HepG2 (cell line): ENCODE results near the gene PEMT. TPM values are rescaled to one million over a fixed set of nuclear protein-coding genes. Genes with fewer than 3 reads are reported as not detected.

Source experiments
- AGO2 ChIP-seq: fragments of 200-400 bp; formaldehyde crosslinking; optimal IDR thresholded peaks from 2 replicates; pipeline ENCODE3; 2017; ENCODE audit warnings: mild to moderate bottlenecking, low read depth, low read length, moderate library complexity
- BCLAF1 ChIP-seq: fragments of 450-650 bp; IDR thresholded peaks from 2 replicates; pipeline ENCODE4 v1.6.1; 2017; ENCODE audit warnings: mild to moderate bottlenecking
- BRCA1 ChIP-seq: sonication (generic); formaldehyde crosslinking; IDR thresholded peaks from 2 replicates; pipeline ENCODE4 v1.4.0; 2020; ENCODE audit warnings: missing genetic modification reagents
- CEBPZ ChIP-seq: IDR thresholded peaks from 2 replicates; pipeline ENCODE4 v1.6.1; 2012; ENCODE audit warnings: low read length, improper control_type of control experiment
- FOXM1 ChIP-seq: sonication (generic); formaldehyde crosslinking; IDR thresholded peaks from 2 replicates; pipeline ENCODE4 v1.5.0; 2020; ENCODE audit warnings: missing genetic modification reagents
- FOXO4 ChIP-seq: sonication (generic); formaldehyde crosslinking; conservative IDR thresholded peaks from 2 replicates; pipeline ENCODE4 v1.8.1; 2023; ENCODE audit warnings: missing genetic modification reagents
- GTF3A ChIP-seq: sonication (generic); formaldehyde crosslinking; conservative IDR thresholded peaks from 2 replicates; pipeline ENCODE4 v1.4.0; 2020; ENCODE audit warnings: mild to moderate bottlenecking, missing genetic modification reagents
- HBP1 ChIP-seq: IDR thresholded peaks from 2 replicates; pipeline ENCODE4 v1.6.1; 2016; ENCODE audit warnings: low read depth, control low read depth
- MTERF4 ChIP-seq: sonication (generic); formaldehyde crosslinking; IDR thresholded peaks from 2 replicates; pipeline ENCODE4 v1.8.0; 2023; ENCODE audit warnings: mild to moderate bottlenecking, missing genetic modification reagents
- RBM22 ChIP-seq: fragments of 200-400 bp; formaldehyde crosslinking; optimal IDR thresholded peaks from 2 replicates; pipeline ENCODE3; 2017; ENCODE audit warnings: mild to moderate bottlenecking, low read length, moderate library complexity
- REPIN1 ChIP-seq: sonication (generic); formaldehyde crosslinking; IDR thresholded peaks from 2 replicates; pipeline ENCODE4 v1.8.0; 2022; ENCODE audit warnings: missing genetic modification reagents, low read depth, mild to moderate bottlenecking, borderline replicate concordance
- ZFP41 ChIP-seq: sonication (generic); formaldehyde crosslinking; IDR thresholded peaks from 2 replicates; pipeline ENCODE4 v1.4.0; 2020; ENCODE audit warnings: mild to moderate bottlenecking, missing genetic modification reagents, borderline replicate concordance
- ZNF143 ChIP-seq: sonication (generic); formaldehyde crosslinking; IDR thresholded peaks from 2 replicates; pipeline ENCODE4 v1.4.0; 2020; ENCODE audit warnings: missing genetic modification reagents
- ZNF207 ChIP-seq: fragments of 450-650 bp; IDR thresholded peaks from 2 replicates; pipeline ENCODE4 v1.6.1; 2016; ENCODE audit warnings: antibody characterized with exemption, borderline replicate concordance
- ZNF260 ChIP-seq: sonication (generic); formaldehyde crosslinking; IDR thresholded peaks from 2 replicates; pipeline ENCODE4 v1.4.0; 2020; ENCODE audit warnings: missing genetic modification reagents, low read depth, mild to moderate bottlenecking, borderline replicate concordance
- ZNF263 ChIP-seq: sonication (generic); formaldehyde crosslinking; IDR thresholded peaks from 2 replicates; pipeline ENCODE4 v1.4.0; 2020; ENCODE audit warnings: missing genetic modification reagents
- ZNF556 ChIP-seq: sonication (generic); formaldehyde crosslinking; IDR thresholded peaks from 2 replicates; pipeline ENCODE4 v1.4.0; 2020; ENCODE audit warnings: mild to moderate bottlenecking, missing genetic modification reagents, borderline replicate concordance
- ZNF672 ChIP-seq: sonication (generic); formaldehyde crosslinking; IDR thresholded peaks from 2 replicates; pipeline ENCODE4 v1.8.1; 2022; ENCODE audit warnings: missing genetic modification reagents
- ZNF878 ChIP-seq: sonication (generic); formaldehyde crosslinking; IDR thresholded peaks from 2 replicates; pipeline ENCODE4 v1.8.1; 2023; ENCODE audit warnings: mild to moderate bottlenecking, missing genetic modification reagents, moderate library complexity
- polyA plus RNA-seq, 8 experiments: library from polyadenylated mRNA; depleted of rRNA in 3 of 8; stranded (reverse) in 7 of 8; unstranded in 1 of 8; fragments of >200 nt; fragmentation: Illumina TruSeq in 4 of 8; extraction: Trizol in 4 of 8; gene quantifications; 2 replicates each; pipeline versions ENCODE4 v1.2.1 to v1.2.3, GENCODE V29; 2011 to 2016; ENCODE audit warnings: low read depth in 4 of 8, missing spikeins in 1 of 8, mixed read lengths in 1 of 8; ENCODE audit not compliant: insufficient read depth in 1 of 8
- total RNA-seq, 5 experiments: library from RNA; depleted of rRNA; stranded (reverse); fragments of >200 nt; fragmentation: Illumina TruSeq; extraction: Trizol; gene quantifications; 2 replicates each; pipeline ENCODE4 v1.2.3, GENCODE V29; 2016; ENCODE audit warnings: low read depth in 1 of 5

PEMT gene
- total and polyA plus RNA-seq, 2 of the 13 experiments (the other 11 are each of a cell fraction or from before 2014, with no cell fraction given) = 31.7 to 43.6 TPM

GRCh38 chr17:17496189-17497064 is 95.1 kb downstream of the PEMT start, which contains the start of gene RASD1 (continued):
- TF ChIP-seq MTERF4 (CRISPR knock-in tag) (peak; percentile 44; the same call in 1 of the 2 replicates), ZNF260 (CRISPR knock-in tag) (no peak), ZFP41 (CRISPR knock-in tag) (no peak), BCLAF1 (no peak), ZNF207 (no peak), FOXM1 (CRISPR knock-in tag) (no peak), AGO2 (no peak), CEBPZ (no peak), RBM22 (no peak), FOXO4 (CRISPR knock-in tag) (no peak), ZNF672 (CRISPR knock-in tag) (no peak), ZNF878 (CRISPR knock-in tag) (no peak), ZNF143 (CRISPR knock-in tag) (no peak), HBP1 (peak; percentile 57; the same call in 1 of the 2 replicates), REPIN1 (peak; percentile 60), GTF3A (CRISPR knock-in tag) (no peak), BRCA1 (no peak), ZNF263 (CRISPR knock-in tag) (peak; percentile 65; the same call in 1 of the 2 replicates), ZNF556 (CRISPR knock-in tag) (no peak)
